Ishikawa (cell line): Measurements from ENCODE around the gene KRT17.

ENCODE experiments used
- EGR1 ChIP-seq: IDR thresholded peaks from 2 replicates; pipeline ENCODE4 v1.6.1; 2012
- EP300 ChIP-seq: IDR thresholded peaks from 2 replicates; pipeline ENCODE4 v1.6.1; 2012; ENCODE audit warnings: borderline replicate concordance
- MAX ChIP-seq: IDR thresholded peaks from 2 replicates; pipeline ENCODE4 v1.6.1; 2012
- RAD21 ChIP-seq: IDR thresholded peaks from 2 replicates; pipeline ENCODE4 v1.6.1; 2012; ENCODE audit warnings: low read depth
- YY1 ChIP-seq: IDR thresholded peaks from 2 replicates; pipeline ENCODE4 v1.6.1; 2012; ENCODE audit warnings: low read depth

- no peak for TF ChIP-seq RAD21
- TF ChIP-seq EP300: no peak
- no peak for TF ChIP-seq EGR1
- TF ChIP-seq MAX: no peak
- TF ChIP-seq YY1: no peak
Measured at GRCh38 chr17:41580687-41581365, 43.5 kb downstream of the KRT17 start.
